Endometrium (tissue), 2 donors: ENCODE results near the gene ZBTB7C.

Experiments used
- FAIRE-seq: peaks from 2 replicates; lab custom pipeline; 2012; peaks lifted over from hg19 to GRCh38; lab: Jason Lieb, UNC
- donor health status: control.
- donor health status: control.

Gene ZBTB7C

DNA sequence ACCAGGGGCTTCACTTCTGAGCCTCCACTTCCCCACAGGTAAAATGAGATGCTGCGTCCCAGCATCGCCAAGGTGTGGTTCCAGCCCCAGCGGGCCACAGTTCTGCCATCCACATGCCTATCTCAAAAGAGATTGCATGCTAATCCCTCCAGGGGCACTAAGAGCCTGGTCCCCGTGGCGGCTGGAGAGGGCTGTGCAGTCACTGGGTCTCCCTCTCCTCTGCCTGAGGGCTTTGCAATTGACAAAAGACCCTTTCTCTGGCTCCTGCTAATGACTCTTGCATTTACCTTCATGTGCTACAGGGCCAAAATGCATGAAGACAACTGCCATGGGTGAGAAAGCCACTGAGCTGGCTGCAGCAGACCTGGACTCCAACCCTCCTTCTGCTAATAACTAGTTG is 18.5 kb downstream of the ZBTB7C start:
- FAIRE-seq: no peak

DNA sequence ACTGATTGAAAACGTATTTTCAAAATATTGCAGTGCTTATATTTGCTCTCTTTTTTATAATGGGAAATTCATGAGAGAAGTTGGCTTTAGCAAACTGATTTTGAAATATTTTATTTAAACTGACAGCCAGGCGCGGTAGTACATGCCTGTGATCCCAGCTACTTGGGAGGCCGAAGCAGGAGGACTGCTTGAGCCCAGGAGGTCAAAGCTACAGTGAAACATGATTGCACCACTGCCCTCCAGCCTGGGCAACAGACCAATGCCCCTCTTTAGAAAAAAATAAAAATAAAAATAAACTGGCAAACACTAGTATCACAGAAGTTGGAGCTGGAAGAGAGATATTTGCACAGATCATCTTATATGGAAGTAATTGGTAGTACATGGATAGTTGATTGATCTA is 20.7 kb downstream of the ZBTB7C start:
- no peak for FAIRE-seq

DNA sequence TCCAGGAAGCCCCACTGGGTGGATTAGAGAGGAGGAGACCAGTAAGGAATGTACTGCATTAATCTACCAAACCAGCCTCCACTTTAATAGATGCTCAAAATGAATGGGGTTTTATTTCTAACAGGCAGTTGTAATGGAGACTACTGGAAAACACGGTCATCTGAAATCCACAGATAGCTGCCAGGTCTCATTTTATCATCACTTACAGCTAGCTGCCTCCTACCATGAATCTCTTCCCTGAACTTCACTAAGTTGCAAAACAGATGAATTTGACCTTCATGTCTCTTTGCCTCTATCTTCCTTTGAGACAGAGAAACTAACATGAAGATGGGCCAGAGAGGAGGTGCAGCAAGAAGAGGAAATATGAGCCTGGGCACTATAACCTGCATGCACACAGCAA is 21.9 kb downstream of the ZBTB7C start:
- FAIRE-seq: no peak

DNA sequence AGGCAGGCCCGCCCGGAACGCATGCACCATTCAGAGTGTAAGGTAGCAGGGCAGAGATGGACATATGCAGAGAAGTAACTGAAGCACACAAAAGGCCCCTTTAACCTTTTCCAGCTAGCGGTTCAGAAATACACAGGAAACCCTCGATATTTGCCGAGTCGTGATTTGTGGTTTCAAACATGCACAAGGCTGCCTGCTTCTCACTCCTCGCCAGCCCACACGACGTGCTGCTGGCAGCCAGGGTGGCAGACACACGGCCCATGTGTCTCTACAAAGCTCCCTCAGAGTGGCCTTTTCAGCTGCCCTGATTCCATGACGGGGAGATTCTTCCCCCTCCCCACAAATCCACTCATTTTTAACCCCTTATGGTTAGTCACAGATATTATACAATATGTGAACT is 23.6 kb downstream of the ZBTB7C start:
- no peak for FAIRE-seq

DNA sequence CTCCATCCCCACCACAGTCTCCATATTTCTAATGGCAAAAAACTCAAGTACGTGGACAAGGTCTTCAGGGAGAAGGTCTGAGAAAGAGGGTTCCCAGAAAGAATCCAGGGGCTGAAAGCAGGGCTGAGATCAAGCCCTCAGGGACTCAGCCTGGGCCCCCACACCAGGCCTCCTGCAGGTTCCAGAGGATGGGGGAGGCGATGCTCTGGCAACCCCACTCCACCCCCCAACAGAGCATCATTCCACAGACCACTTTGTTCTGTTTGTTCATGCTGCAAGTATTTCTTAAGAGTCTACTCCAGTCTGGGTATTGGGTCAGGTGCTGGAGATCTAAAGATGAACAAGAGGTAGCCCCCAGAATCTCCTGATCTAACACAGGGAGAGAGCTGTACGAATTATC is 32.2 kb downstream of the ZBTB7C start:
- no peak for FAIRE-seq

DNA sequence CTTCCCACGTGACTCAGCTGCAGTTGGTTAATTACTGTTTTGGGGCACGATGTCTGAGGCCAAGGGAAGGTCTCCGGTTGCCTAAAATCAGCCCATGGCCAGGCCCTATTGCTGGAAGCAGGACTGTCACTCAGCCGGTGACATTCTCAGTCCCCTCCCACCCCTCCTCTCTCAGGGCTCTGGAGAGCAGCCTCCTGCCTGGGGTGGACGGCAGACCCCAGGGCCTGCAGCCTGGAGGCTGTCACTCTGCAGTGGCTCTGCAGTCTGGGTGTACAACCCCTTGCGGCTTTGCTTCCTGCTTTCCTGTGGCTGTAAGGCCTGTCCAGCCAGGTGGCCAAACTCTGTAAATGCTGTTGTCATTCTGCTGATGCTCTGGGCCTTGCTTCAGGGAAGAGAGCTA is 32.8 kb downstream of the ZBTB7C start:
- FAIRE-seq: no peak

DNA sequence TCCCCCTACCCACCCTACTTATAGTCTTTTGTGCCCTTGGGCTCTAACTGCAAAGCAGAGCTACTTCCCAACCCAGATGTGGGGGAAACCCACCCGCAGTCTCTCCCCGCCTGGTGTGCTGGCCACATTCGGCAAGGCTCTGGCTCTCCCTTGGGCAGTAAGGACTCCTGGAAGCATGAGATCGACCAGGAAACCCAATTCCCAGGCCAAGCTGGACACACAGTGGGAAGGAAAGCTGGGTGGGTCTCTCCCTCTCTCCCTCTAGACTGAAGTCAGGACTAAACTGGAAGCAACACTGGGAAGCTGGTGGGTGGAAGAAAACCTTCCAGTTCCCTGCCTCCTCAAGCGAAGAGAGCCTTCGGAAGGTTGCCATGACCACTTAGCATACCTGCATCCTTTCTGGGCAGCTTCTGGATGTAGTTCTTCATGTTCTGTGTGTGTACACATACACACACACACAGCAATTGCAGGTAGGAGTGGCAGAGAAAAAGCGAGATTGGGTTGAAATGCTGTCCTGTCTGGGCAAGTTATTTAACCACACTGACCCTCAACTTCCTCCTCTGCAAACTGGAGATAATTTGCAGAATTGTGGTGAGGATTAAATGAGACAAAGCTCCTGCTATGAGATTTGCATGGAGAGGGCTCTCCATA is 33.9 kb downstream of the ZBTB7C start:
- no peak for FAIRE-seq

DNA sequence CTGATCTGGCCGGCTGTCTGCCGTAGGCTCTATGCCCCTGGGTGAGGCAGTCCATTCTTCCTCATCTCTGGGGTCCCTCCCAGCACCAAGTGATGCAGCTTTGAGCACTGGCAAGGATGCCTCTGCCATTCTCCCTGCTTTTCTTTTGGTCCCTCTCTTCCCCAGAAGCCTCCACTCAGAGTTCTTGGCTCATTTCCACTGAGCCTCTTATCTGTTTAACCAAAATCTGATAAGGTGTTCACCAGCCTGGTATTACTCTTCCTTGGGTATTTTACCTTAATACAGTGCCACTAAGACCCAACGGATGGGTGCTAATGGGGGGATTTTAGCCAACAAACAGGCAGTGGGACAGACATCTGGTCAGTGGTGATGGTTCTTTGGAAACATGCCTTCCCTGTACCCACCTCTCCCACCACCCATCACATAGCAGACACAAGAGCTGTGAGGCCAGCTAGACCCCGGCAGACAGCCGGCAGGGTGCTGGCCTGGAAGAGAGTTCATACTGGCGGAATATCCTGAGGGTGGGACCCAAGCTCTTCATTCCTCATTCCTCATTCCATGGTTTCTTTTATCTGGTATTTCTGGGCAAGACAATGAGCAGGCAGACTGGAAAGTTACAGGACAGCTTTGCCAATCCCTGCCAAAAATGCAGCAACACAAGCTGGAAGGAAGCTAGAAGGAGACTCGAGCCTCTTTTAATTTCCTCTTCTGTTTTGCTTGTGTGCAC is 34.6 kb downstream of the ZBTB7C start:
- no peak for FAIRE-seq

DNA sequence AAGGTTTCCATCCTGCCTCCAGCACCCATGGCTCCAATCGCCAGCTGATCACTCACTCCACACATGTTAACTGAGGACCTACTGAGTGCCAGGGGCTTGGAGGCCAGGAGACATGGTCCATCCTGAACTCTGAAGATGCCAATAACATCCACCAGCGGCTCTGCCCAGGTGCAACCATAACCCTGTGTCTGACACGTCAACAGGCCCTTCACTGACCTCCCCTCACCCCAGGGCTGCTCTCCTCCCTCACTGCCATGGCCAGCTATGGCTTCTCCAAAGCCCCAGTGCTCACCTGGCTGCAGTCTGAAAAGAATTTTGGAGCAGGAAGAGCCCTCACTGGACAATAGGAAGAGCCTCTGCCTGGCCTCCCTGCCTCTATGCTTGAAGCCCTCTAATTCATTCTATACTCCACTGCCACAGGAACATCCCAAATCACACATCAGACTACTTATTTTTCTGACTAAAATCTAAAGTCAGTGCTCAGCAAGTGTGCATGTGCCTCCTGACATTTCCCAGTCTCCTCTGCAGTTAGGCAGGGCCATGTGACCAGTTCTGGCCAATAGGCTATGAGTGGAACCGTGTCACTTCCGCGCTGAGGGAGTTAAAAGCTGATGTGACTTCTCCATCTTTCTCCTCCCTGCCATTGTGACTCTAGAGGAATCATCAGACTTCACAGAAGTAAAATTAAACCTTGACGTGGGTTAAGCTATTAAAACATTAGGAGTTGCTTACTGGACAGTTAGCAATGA is 37.2 kb downstream of the ZBTB7C start:
- no peak for FAIRE-seq

DNA sequence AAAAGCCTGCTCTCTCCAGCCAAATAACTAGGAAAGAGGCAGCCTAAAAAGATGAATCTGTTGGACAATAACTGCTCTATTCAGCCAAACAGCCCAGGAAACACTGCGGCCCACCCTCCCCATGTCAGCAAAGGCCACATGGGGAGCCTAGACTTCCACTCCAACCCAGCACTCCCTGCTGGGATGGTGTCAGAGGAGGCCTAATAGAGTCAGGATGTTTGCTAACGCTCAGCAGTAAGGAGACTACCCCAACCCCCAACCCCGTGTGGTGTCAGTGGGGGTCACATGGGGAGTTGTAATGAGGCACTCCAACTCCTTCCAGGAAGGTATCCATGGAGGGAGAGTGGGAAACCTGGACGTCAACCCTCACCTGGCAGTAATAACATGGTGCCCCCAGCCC is 41.6 kb downstream of the ZBTB7C start:
- FAIRE-seq: no peak

DNA sequence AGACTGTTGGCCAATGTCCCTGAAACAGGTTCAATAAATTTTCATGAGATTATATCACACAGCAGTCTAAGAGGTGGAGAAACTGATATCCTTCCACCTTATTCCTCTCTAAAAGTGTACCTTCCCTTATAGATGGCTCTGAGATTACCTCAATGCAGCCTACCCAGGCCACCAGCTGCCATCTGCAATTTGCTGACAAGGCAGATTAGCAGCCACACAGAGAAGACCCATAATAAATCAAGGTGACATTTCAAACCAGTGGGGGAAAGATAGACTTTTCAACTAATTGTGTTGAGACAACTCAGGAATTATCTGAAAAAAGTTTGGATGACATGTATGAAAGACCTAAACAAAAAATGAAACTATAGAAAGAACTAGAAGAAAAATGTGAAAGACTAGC is 43.2 kb downstream of the ZBTB7C start:
- no peak for FAIRE-seq

DNA sequence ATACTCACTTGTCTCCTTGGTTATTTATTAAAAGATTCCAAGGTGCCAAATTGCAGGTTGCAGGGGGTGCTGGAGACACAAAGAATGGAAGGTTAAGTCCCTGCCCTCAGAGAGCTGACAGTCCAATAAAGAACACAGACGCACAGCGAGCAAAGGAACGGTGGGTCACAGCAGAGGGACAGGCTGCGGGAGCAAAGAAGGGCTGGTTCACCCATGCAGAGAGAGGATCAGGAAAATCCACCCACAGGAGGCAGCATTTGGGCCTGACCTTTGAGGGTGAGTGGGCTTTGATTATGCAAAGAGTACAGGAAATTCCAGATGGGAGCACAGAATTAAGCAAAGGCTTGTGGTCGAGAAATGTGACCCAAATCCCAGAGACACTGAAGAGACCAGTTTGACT is 45.0 kb downstream of the ZBTB7C start:
- no peak for FAIRE-seq

DNA sequence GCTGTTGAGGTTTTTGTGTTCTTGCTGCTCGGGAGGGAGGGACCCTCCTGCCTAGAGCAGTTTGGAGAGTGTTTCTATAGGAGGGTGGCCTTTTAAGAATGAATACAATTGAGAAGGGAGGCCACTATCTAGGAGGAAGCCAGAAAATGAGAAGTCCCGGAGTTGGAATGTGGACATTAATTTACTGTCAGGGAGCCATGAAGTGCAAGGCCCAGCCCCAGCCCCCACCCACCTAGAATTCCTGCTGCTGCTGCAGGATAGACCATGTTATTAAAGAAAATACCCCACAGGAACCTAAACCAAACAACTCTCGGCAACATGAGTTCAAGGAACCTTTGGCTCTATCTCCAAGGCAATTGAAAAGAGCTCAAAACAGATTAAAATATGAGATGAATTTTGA is 46.0 kb downstream of the ZBTB7C start:
- no peak for FAIRE-seq

DNA sequence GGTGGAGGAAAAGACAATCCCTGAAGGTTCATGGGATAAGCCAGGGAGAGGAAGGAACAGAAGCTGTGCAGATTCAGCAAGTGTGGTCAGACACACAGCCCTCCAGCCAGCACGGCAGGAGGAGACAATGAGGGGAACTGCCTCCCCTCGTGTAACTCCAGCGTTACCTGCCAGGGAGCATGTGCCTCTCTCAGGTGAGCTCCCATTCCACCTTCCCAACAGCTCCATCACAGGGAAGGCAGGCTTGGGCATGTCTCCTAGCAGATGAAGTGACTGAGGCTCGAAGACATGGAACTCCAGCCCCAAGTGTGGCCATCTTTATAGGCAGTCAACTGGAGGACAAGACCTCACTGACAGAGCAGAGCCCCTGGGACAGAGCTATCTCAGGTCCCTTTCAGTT is 47.4 kb downstream of the ZBTB7C start:
- FAIRE-seq: no peak

DNA sequence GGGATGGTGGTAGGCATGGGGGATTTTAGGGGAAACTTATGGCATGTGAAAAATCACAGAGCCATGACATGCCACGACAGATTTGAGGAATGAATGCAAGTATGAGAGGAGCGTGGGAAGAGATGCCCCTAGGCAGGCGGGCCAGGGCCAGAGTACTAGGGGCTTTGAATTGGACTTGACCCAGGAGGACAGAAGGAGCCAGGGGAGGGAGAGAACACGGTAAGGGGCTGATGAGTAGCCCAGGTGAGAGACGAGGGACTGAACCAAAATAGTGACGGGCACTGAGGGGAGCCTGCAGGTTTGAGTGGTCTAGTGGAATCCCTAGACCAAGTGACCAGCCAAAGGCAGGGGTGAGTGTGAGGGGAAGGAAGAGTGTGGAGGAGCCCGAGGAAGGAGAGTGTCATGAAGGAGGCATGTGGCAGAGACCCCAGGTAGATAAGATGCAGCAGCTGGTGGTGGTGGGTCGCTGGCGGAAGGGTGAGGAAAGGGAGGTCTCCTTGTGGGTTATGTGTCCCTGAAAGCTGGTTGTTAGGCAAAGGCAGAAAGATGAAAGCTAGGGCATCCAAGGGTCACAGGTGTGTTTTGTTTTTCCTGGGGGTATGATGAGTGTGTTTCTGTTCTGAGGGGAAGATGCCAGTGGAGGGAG is 48.7 kb downstream of the ZBTB7C start:
- FAIRE-seq: no peak

DNA sequence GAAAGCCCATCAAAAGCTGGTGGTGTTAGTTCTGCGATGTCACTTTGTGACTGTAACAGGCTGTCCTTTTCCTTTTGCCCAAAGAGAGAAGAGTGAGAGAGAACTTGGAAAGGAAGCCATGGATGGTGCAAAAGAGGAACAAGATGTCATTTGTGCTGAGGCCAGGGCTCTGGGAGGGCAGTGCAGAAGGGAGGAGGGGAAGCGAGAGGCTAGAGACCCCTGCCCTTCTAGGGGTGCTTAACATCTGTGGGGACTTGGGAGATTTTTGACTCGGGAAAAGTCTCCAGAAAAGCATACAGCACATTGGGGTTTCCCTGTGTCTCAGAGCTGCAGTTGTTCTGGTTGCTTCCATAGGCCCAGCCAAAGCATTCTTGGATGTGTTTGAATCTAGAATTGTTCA is 49.6 kb downstream of the ZBTB7C start:
- no peak for FAIRE-seq

DNA sequence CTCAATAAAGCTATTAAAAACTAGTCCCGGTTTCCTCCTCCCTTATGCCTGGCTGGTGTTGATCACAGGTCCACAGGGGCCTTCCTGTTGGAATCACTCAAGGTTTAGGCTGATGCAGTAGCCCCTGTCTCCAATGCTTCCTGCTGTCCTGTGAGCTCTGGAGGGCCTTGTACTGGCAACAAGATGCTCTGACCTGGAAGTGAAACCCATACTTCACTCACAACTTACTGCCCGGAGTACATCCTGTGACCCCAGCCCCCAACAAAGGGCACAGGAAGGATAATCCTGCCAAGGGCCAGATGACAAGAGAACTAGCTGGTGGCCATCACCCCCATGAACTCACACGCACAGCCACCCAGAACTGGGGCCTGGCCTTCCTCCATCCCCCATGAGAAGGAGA is 50.3 kb downstream of the ZBTB7C start:
- FAIRE-seq: no peak

DNA sequence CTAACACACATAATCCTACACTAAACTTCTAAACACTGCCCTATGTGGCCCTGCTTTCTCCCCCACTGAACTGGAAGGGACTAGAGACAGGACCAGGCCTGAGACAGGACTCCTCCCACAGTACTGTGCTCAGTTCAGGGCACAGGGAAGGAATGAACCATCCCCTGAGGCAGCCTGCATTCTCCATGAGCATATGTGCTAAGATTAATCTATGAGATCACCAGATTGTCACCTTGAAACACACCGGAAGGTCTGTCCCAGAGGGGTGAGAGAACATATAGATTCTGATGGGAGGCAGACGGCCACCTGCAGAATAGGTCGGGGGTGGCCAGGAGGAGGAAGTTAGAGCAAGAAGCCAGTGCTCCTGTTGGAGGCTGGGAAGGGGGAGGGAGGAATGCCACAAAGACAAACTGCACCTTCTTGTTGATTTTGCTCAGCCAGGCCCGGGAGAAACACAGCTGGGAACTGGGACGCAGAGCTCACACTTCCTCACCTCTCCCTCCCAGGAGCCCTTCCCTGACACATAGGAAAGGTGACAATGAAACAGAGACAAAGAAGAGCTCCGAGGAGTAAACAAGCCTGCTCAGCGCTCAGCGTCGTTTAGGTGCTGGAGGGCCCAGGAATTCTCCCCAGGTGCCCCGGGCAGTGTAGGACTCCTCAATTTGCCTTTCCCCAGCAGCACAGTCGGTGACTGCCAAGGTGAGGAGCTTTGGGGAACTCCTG is 52.1 kb downstream of the ZBTB7C start:
- no peak for FAIRE-seq

DNA sequence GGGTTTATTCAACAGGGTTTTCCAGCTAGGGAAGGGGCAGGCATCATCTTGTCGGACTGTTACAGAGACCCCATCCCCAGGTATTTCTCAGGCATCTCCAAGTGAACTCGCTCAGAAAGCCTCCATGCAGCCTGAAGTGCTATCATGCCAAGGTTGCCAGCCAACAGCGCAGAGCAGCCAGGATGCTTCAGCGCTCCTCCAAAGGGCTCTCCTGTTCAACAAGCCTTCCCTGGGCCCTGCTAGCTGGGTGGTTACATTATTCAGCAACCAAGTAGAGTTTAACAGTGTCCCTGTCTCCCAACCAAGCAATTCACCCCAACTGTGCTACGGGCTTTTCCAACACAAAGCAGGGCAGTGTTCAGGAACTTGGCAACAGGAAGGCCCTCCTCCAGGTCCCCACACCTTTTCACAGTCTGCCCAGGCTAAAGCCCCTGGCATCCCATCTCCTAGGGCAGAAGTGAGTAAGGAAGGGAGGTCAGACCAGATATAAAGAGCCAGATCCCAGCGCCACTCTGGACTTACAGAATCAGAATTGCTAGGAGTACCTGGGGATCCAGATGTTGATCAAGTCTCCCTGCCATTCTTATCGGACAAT is 52.9 kb downstream of the ZBTB7C start:
- FAIRE-seq: no peak

DNA sequence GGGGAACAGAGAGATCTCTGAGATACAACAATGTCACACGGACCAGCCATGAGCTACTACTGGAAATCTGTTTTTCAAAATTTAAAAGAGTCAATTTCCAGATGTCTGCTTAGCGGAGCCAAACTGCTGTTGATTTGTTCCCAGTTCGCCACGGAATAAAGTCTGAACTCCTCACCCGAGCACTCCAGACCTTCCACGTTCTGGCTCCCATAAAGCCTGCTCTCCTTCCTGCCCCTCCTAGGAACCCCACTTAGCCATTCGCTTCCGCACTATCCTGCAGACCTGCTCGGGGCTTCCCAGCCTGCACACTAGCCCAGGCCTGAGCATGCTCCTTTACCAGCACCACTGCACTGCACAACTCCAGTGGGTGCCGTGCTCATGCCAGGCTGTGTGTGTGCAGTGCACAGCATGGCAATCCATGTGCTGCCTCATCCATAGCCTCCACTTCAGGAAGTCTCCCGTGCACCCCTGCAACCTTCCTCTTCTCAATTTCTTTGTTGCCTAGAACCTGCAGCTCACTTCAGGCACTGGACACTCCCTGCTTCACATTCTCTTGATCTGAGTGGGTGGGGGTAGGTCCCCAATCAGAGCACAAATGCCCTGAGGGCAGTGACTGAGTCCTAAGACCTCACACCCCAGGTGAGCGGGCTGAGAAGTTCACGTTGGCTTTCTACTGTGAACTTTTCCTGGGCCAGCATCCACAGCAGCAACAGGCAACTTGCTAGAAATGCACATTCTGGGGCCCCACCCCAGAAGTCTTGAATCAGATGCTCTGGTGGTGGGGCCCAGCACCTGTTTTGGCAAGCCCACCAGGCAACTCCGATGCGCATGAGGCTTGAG is 53.7 kb downstream of the ZBTB7C start:
- no peak for FAIRE-seq

DNA sequence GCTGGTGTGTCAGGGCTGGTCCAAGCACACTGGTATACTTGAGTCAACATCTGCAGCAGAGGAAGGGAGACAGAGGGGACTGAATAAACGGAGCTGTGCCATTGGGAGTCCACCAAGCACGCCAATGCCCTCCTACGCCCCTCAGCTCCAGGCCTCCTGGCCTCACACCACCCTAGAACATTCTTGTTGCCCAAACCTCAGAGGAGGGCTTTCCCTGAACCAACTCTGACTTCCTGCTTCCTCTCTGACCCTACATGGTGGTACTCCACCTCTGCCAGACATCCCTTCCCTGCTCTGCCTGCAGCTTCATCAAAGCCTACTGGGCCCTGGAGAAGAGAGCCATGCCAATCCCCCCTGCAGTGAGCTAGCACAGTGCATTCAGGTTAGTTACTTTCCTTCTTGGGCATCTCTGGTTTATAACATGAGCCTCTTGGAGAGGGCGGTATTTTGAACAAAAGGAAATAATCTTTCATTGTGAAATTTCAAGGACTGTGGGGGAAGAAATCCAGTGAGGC is 54.4 kb downstream of the ZBTB7C start:
- FAIRE-seq: no peak
